DND-41 (cell line): Measurements from ENCODE around the gene PRR7.

ENCODE experiments used
- ATAC-seq: fragments of 200-7000 bp; cut with Tn5 transposase; 3 replicates; pipeline ENCODE4 v1.9.1; 2021; ENCODE audit warnings: low read depth; ENCODE audit not compliant: insufficient read depth
- DNase-seq: peaks from one replicate; pipeline ENCODE4 v3.0.0-alpha.2; 2020
- H2AFZ ChIP-seq: 2 replicates; pipeline ENCODE4 v1.6.0; 2012; ENCODE audit warnings: low read depth, low read length
- H3K27ac ChIP-seq: 2 replicates; pipeline ENCODE4 v1.5.1; 2012; ENCODE audit warnings: low read length, inconsistent platforms
- H3K27me3 ChIP-seq: fragments of 200-600 bp; sonication (generic); 2 replicates; pipeline ENCODE4 v1.6.0; 2012; ENCODE audit warnings: low read length, mild to moderate bottlenecking, inconsistent platforms; ENCODE audit not compliant: insufficient read depth, poor library complexity
- H3K36me3 ChIP-seq: 2 replicates; pipeline ENCODE4 v1.5.1; 2012; ENCODE audit warnings: low read length, inconsistent platforms; ENCODE audit not compliant: insufficient read depth
- H3K4me1 ChIP-seq: 2 replicates; pipeline ENCODE4 v1.5.1; 2012; ENCODE audit warnings: mild to moderate bottlenecking, low read length; ENCODE audit not compliant: insufficient read depth
- H3K4me2 ChIP-seq: 2 replicates; pipeline ENCODE4 v1.6.0; 2012; ENCODE audit warnings: mild to moderate bottlenecking, moderate library complexity, low read length, inconsistent platforms; ENCODE audit not compliant: insufficient read depth
- H3K4me3 ChIP-seq, 2 experiments: fragments of 200-600 bp in 1 of 2; shearing (Covaris generic) in 1 of 2; 2 replicates each; pipeline ENCODE4 v1.5.1; 2012 to 2016; ENCODE audit warnings: inconsistent platforms in 2 of 2, low read length in 2 of 2, mild to moderate bottlenecking in 2 of 2, low read depth in 1 of 2, moderate library complexity in 1 of 2
- H3K79me2 ChIP-seq: 2 replicates; pipeline ENCODE4 v1.6.0; 2012; ENCODE audit warnings: low read length, inconsistent platforms; ENCODE audit not compliant: insufficient read depth
- H3K9ac ChIP-seq: 2 replicates; pipeline ENCODE4 v1.6.0; 2012; ENCODE audit warnings: low read depth, mild to moderate bottlenecking, inconsistent platforms, low read length, moderate library complexity
- H3K9me3 ChIP-seq: 2 replicates; pipeline ENCODE4 v1.5.1; 2012; ENCODE audit warnings: low read length, moderate library complexity, mild to moderate bottlenecking, inconsistent platforms; ENCODE audit not compliant: insufficient read depth, severe bottlenecking
- H4K20me1 ChIP-seq: 2 replicates; pipeline ENCODE4 v1.6.0; 2012; ENCODE audit warnings: low read length; ENCODE audit not compliant: insufficient read depth
- CTCF ChIP-seq: IDR thresholded peaks from 2 replicates; pipeline ENCODE4 v1.5.1; 2012; ENCODE audit warnings: borderline replicate concordance, low read length, moderate library complexity, mild to moderate bottlenecking; ENCODE audit not compliant: poor library complexity, severe bottlenecking; ENCODE audit errors: extremely low read depth
- EZH2 ChIP-seq: IDR thresholded peaks from 3 replicates; pipeline ENCODE4 v1.6.1; 2012; ENCODE audit warnings: borderline replicate concordance, low read depth, mild to moderate bottlenecking, moderate library complexity, low read length, inconsistent platforms; ENCODE audit not compliant: severe bottlenecking

The PRR7 gene

GRCh38 chr5:177487975-177488374 is 41.4 kb downstream of the PRR7 start:
- Histone ChIP-seq H3K4me3 (no peak overlapping the region), H2AFZ (no peak overlapping the region), H3K36me3 (no peaks in the 10 kb centered on the region), H3K79me2 (no peaks in the 10 kb centered on the region), H3K27me3 (no peaks in the 10 kb centered on the region), H3K27ac (no peak overlapping the region), H3K4me1 (no peaks in the 10 kb centered on the region), H3K9me3 (no peaks in the 10 kb centered on the region), H3K9ac (no peak overlapping the region), H3K4me2 (no peak overlapping the region), H4K20me1 (peaks cover 3% of the 10 kb centered on the region; the same call in 1 of the 2 replicates)
- DNase-seq: no peak
- TF ChIP-seq CTCF: peak; percentile 54
- no peak for TF ChIP-seq EZH2
- ATAC-seq: peak; percentile 41; the same call in 1 of the 3 replicates

- Histone ChIP-seq H3K36me3 (no peaks in the 10 kb centered on the region), H3K79me2 (no peaks in the 10 kb centered on the region), H3K4me2 (no peak overlapping the region), H3K4me3 (no peak overlapping the region), H3K27ac (no peak overlapping the region), H2AFZ (no peak overlapping the region), H3K27me3 (no peaks in the 10 kb centered on the region), H3K9ac (no peak overlapping the region), H3K9me3 (no peaks in the 10 kb centered on the region), H4K20me1 (peaks cover 3% of the 10 kb centered on the region; the same call in 1 of the 2 replicates), H3K4me1 (no peaks in the 10 kb centered on the region)
- no peak for ATAC-seq
- TF ChIP-seq CTCF: peak; percentile 26
- no peak for TF ChIP-seq EZH2
- no peak for DNase-seq
These were observed 42.6 kb downstream of the PRR7 start for GRCh38 chr5:177489119-177489716.

GRCh38 chr5:177490311-177490991 is 43.8 kb downstream of the PRR7 start:
- no peak overlapping the region for H3K4me2 ChIP-seq
- H3K4me3 ChIP-seq: no peak overlapping the region
- no peak overlapping the region for H2AFZ ChIP-seq
- no peak overlapping the region for H3K9ac ChIP-seq
- H3K79me2 ChIP-seq: no peaks in the 10 kb centered on the region
- DNase-seq (no peak), ATAC-seq (no peak)
- H4K20me1 ChIP-seq: peaks cover 3% of the 10 kb centered on the region; the same call in 1 of the 2 replicates
- H3K36me3 ChIP-seq: no peaks in the 10 kb centered on the region
- H3K27ac ChIP-seq: no peak overlapping the region
- no peaks in the 10 kb centered on the region for H3K4me1 ChIP-seq
- no peak for TF ChIP-seq CTCF
- TF ChIP-seq EZH2: no peak
- H3K9me3 ChIP-seq: no peaks in the 10 kb centered on the region
- H3K27me3 ChIP-seq: no peaks in the 10 kb centered on the region
